HG03159 (cell line): ENCODE results near the gene CYLD.

Experiments used
- ATAC-seq: cut with Tn5 transposase; IDR thresholded peaks from one replicate; pipeline ENCODE4 v1.9.1; 2021; ENCODE audit warnings: mild to moderate bottlenecking, moderate library complexity; ENCODE audit not compliant: unreplicated experiment

CYLD gene

DNA sequence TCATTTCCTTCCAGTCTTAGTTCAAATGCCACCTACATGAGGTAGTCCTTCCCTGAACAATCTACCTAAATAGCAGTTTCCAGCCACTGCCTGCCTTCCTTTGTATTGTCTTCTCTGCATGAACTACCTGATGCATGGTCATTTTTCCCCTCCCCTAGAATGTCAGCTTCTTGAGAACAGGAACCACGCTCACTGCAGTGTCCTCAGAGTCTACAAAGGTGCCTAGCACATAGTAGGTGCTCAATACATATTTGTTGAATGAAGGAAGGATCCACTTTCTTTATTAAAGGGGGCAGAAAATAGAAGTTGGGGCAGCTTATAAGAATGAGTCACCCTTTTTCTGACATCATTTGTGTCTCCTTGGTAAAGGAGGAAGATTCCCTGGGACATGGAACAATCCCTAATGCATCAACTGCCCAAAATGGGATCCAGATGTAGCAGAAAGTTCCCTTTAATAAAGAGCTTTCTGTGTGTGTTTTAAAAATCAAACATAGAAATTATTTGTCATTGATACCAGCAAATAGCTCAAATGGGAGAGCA is 4.4 kb upstream of the CYLD start:
- no peak for ATAC-seq

DNA sequence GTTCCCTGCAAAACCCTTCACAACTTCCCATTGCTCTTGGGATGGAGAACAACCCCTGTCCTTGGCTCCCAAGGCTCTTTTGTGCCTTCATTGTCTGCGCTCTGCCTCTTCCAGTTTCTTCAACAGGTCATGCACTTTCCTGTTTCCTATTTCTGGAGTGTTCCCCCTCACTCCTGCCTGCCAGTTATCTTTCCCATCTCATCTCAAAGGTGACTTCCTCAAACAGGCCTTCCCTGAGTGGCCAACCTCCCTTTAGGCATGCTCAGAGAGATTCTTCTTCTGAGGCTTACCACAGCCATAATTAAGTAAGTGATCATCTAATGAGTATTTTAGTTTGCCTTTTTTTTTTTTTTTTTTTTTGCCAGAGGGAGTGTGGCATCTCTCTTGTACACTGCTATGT is 2.9 kb upstream of the CYLD start:
- ATAC-seq: no peak

DNA sequence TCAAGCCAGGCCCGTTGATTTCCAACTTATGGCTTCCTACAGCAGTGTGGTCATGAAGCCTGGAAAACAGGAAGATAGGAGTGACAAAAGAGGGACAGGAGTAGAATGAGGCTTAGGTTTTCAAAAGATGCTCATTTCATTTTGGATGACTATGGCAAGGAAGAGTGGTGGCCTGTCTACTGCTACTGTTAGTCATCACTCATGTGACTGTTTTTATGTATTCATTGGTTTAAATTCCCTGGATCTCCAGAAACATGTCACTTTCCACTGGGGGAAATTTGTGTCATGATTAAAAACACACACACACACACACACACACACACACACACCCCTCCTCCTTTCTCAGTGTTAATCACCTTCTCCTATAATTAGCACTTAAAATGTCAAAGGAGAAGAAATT is 1.1 kb upstream of the CYLD start:
- ATAC-seq: no peak

DNA sequence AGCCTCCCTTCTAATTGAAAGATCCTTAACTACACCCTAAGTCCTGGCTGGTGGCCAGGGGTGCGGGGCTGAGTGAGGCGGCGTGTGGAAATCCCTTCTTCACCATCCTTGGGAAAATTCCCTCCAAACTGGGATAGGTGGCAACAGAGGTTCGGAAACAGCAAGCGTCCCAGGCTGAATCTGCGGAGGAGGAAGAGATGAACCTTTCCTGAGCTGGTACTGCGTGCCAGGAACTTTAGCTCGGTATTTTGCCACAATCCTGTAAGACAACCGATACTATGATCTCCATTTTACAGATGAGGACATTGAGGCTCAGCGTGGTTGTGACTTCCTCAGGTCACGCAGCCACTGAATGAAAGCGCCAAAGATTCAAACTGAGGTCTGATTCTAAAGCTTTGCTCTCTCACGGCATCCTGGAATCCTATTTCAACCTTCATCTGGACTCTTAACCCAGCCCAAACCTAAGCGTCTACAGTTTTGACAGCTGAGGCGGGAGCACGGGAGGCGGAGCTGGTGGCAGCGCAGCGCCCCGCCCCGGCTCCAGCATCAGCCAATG is 583 bp upstream of the CYLD start:
- ATAC-seq: peak; percentile 2

DNA sequence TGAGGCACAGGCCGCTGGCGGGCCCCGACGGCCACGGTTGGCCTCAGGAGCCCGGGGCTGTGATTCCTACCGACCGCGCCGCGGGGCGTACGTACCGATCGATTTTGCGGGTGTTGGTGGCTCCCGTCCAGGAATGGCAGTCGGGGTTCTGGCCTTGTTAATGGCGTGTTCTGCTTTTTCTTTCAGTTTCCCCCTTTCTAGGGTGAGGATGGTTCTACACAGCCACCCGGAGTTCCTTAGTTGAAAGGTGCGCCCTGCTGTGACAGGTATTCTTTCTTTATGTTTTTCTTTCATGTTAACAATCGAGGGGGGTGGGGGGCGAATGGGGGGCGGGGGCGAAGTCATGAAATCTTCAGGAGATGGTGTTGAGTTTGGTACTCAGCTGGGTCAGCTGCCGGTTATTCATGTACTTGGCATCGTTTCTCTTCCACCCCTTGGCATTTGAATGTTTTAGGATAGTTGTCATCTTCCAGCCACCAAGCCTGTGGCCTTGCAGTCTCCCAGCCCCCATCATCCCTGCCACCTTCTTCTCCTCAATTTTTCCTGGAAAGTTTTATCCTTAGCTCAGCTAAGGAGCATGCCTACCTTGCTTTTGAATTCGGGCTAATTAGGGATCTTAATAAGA is 802 bp downstream of the CYLD start:
- ATAC-seq: no peak

DNA sequence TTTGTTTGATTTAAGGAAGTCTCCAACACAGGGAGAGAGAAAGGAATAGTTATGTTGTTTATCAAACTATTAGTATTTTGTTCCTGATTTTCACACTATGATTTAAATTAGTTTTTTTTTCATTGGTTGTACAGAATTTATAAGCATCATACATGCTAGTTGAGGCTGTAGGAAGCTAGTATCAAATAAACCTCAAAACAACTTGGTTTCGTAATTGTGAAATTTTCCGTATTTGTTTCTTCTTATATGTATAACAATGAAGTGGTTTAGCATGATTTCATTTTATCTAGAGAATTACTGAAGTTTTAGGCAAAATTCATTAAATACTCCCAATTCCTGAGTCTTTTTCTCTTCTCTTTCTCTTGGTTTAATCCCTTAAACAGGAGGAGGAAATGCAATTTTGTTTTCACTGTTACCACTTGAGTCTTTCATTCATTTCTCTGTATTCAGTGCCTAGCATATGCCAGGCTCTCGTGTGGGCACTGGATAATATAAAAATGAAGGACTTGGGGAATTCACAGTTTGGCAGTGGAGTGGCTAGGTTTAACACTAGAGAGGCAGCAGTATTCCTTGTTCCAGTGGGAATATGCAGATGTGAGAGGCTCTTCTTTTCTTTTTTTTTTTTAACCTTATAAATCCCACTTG is 1.8 kb downstream of the CYLD start:
- no peak for ATAC-seq

DNA sequence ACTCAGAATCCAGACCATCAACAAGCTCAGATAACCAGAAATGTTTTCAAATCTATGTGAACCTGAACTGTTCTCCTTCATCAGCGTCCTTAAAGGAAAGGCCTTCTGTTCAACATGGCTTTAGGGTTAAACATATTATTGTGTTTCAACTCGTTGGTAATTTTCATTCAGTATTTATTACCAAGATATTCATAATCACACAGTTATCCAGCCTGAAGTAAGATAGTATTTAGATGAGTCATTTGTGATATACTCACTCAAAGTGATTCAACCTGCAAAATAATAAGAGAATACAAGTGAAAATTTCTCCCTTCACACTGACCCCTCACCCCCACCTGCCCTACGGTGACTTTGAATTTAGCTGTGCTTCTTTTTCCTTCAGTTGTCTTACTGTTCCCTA is 3.0 kb downstream of the CYLD start:
- no peak for ATAC-seq

DNA sequence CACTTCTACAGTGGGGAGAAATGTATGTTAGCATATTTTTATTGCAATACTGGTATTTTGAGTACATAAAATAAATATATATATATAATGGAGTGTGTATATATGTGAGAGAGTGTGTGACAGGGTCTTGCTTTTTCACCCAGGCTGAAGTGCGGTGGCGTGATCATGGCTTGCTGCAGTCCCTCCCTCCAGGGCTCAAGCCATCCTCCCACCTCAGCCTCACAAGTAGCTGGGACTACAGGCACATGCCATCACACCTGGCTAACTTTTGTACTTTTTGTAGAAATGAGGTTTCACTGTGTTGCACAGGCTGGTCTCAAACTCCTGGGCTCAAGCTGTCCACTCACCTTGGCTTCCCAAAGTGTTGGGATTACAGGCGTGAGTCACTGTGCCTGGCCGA is 4.1 kb downstream of the CYLD start:
- ATAC-seq: no peak

DNA sequence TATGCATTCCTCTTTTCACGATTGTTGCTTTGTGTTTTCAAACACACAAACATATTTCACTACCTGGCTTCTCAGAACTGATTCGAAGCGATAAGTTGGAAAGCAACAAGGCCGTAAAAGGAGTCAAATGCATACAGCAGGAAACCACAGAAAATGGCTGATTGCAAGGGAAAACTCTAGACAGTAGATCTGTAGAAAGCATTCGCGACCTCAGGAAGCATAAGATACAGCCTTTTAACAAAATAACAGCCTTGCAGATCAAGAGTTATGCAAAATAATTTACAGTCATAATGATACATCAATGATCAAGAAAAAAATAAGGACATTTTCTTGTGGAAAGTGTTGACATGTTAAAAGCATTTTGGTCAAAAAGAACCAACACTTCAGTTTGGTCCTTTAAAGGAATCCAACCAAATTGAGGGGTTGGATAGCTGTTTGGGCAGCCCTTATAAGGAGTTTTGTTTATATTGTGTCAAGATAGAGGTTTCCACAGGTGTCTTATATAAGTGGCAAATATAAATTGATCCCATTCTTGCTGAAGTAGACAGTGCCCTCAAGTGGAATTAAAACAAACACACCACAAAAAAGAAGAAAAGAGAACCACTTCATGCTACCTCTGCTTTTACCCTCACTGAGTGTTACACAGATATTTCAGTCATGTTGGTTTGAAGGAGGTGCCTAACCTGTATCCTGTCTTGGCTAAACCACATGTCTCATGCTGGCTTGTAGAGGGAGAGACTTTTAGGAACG is 5.5 kb downstream of the CYLD start:
- ATAC-seq: no peak

DNA sequence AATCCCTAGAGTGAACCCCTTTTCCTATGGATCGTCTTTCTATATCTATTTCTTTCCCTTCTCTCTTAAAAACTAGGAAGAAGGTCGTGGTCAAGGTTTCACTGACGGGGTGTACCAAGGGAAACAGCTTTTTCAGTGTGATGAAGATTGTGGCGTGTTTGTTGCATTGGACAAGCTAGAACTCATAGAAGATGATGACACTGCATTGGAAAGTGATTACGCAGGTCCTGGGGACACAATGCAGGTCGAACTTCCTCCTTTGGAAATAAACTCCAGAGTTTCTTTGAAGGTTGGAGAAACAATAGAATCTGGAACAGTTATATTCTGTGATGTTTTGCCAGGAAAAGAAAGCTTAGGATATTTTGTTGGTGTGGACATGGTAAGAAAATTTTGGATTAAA is 9.6 kb downstream of the CYLD start:
- no peak for ATAC-seq

DNA sequence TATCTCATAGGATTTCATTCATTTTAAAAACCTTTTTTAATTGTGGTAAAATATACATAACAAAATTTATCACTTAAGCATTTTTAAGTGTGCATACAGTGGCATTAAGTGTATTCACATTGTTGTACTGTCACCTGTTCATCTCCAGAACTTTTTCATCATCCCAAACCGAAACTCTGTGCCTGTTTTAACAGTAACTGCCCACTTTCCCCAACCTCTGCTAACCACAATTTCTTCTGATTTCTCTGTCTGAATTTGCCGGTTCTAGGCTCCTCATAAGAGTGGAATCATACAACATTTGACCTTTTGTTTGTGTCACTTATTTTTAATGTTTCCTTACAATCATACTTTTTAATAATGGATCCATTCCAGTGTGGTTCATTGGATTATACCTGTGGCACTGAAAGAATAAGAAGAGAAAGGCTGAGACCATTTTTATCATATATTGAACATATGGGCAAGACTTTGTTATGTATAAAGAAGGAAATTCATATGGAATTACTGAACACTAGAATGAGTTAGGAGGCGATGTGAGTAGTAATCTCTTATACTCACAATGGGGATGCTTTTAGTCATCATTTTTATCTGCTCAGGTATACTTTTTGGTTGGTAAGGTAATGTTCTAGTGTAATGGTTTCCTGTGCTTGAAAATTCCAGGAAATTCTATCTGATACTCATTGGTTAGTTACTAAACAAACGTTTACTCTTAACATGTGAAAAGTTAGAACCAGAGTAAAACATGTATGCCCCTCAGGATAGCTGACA is 10.8 kb downstream of the CYLD start:
- ATAC-seq: no peak

DNA sequence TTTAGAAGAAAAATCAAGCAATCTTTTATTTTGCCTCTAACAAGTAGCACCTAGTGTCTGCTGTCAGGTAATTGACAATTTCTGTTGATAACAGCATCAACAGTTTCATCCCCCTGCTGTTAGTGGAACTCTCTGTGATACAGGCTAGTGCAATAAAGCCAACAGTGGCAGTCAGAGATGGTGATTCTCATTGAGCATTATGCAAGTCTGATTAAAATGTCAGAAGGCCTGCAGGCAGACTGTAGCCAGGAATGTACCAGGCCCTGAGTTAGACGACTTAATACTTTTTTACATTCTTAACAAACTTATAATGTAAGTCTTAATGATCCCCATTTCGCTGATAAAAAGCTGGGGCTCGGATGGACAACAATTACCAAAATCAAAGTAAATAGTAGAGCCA is 14.6 kb downstream of the CYLD start:
- ATAC-seq: no peak

DNA sequence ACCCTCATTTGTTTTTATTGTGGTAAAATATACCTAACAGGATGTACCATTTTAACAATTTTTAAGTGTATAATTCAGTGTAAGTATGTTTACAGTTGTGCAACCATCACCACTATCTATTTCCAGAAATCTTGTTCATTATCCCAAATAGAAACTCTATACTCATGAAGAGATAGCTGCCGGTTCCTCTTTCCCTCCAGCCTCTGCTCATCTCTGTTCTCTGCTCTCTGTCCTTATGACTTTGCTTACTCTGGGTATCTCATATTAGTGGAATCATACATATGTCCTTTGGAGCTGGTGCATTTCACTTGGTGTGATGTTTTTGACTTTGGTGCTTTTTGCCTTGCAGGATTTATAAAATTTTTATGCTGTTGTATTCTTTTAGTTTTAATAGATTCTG is 19.4 kb downstream of the CYLD start:
- ATAC-seq: no peak

DNA sequence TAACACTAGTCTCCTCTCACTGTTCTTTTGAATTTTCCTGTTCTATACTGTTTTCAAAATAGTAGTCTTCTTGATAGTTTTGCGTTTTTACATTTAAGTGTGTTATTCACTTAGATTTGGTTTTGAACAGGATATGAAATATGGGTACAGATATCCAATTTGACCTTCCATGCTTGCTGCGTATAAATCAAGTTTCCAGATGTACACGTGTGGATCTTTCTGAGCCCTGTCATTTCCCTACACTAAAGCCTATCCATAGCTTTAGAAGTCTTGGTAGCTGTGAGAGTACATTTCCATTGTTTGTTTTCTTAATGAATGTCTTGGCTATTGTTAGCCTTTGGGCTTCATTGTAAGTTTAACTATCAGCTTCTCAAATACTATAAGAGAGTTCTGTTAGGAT is 20.4 kb downstream of the CYLD start:
- no peak for ATAC-seq

DNA sequence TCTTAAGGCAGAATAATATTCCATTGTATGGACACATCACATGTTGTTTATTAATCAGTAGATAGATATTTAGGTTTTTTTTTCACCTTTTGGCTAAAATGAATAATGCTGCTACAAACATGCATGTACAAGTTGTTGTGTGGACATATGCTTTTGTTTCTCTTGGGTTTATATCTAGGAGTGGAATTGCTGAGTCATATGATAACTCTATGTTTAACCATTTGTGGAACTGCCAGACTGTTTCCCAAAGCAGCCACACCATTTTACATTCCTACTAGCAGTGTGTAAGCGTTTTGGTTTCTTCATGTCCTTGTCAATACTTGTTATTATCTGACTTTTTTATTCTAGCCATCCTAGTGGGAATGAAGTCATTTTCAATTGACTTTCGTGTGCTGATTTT is 21.3 kb downstream of the CYLD start:
- ATAC-seq: no peak

DNA sequence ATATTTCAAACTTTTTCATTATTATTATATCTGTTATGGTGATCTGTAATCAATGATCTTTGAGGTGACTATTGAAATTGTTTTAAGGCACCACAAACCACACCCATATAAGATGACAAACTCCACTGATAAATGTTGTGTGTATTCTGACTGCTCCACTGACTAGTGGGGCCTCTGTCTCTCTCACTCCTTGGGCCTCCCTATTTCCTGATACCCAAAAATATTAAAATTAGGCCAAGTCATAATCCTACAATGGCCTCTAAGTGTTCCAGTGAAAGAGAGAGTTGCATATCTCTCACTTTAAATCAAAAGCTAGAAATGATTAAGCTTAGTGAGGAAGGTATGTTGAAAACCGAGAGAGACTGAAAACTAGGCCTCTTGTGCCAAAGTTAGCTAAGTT is 23.4 kb downstream of the CYLD start:
- no peak for ATAC-seq

DNA sequence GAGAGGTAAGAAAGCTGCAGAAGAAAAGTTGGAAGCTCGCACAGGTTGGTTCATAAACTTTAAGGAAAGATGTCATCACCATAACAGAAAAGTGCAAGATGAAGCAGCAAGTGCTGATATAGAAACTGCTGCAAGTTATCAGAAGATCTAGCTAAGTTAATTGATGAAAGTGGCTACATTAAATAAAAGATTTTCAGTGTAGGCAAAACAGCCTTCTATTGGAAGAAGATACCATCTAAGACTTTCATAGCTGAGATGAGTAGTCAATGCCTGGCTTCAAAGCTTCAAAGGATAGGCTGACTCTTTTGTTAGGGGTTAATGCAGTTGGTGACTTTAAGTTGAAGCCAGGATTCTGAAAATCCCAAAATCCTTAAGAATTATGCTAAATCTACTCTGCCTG is 24.0 kb downstream of the CYLD start:
- no peak for ATAC-seq

DNA sequence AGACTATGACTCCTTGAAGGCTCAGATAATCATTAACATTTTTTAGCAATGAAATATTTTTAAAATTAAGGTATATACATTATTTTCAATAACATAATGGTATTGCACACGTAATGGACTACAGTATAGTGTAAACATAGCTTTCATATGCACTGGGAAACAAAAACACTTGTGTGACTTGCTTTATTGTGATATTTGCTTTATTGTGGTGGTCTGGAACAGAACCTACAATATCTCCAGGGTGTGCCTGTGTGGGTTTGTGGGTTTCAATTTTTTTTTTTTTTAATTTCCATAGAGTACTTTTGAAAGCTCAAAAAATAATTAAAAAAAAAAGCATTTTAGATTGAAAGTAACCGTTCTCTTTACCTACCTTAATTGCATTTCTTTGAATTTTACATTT is 25.3 kb downstream of the CYLD start:
- no peak for ATAC-seq

DNA sequence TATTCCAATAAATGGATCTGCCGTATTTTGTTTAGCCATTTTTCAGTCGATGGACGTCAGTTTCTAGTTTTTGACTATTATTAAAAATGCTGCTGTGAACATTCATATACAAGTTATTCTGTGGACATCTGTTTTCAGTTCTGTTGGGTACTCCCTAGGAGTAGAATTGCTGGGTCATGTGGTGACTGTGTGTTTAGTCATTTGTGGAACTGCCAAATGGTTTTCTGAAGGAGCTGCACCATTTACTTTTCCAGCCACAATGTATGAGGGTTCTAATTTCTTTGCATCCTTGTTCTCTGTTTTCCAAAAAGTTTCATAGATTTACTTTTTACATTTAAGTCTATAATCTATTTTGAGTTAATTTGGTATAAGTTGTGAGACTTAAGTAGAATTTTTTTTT is 29.5 kb downstream of the CYLD start:
- no peak for ATAC-seq

DNA sequence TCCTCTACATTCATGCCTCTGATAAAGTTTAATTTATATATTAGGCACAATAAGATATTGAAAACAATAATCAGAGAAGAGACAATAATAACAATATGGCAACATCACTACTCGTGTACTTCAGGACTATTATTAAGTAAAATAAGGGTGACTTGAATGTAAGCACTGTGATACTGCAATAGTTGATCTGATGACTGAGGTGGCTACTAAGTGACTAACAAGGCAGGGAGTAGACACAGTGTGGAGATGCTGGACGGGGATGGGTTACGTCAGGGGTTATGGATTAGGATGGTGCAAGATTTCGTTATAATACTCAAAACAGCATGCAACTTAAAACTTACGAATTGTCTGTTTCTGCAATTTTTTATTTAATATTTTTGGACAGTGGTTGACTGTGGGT is 32.5 kb downstream of the CYLD start:
- ATAC-seq: no peak

DNA sequence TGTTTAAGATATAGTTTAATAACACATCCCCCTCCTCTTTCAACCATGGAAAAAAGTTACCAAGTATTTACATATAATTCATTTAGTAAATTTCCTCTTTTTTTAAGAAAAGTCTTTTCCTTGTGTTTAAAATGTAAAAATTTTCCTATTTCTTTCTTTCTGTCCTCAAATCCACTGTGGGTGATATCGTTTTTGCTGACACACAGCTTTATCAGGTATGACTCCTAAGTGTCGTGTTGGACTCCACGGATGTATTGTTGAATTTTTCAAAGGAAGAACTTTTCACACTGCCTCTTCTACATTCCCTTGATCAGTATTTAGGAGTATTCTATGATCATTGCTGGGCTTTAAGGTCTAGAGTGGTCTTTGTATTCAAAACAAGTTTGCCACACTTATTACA is 33.1 kb downstream of the CYLD start:
- ATAC-seq: no peak
